OCI-LY3 (cell line): ENCODE results near the gene CACNA1C.

ENCODE experiments used
- H2AFZ ChIP-seq: fragments of 200-600, 300-600 bp; shearing (Covaris generic); 2 replicates; pipeline ENCODE4 v1.6.0; 2014; ENCODE audit warnings: antibody characterized with exemption, low read depth, low read length
- H3K27ac ChIP-seq: fragments of 200-600, 300-600 bp; sonication (generic); 2 replicates; pipeline ENCODE4 v1.5.1; 2014; ENCODE audit warnings: mild to moderate bottlenecking, low read length, moderate library complexity, mixed read lengths
- H3K27me3 ChIP-seq: fragments of 200-600, 300-600 bp; sonication (generic); 2 replicates; pipeline ENCODE4 v1.6.1; 2014; ENCODE audit warnings: low read depth, low read length, mixed read lengths
- H3K36me3 ChIP-seq: fragments of 200-600, 300-600 bp; sonication (generic); replicated peaks from 2 replicates; pipeline ENCODE3; 2014; ENCODE audit warnings: low read depth, low read length, mixed read lengths
- H3K4me1 ChIP-seq: fragments of 300-600, 200-600 bp; sonication (generic); 2 replicates; pipeline ENCODE4 v1.6.1; 2014; ENCODE audit warnings: low read length, mixed read lengths
- H3K4me2 ChIP-seq: fragments of 200-600, 300-600 bp; sonication (generic); 2 replicates; pipeline ENCODE4 v1.6.1; 2014; ENCODE audit warnings: low read length, mixed read lengths
- H3K4me3 ChIP-seq: fragments of 300-600, 200-600 bp; sonication (generic); 2 replicates; pipeline ENCODE4 v1.5.1; 2014; ENCODE audit warnings: antibody characterized with exemption, mild to moderate bottlenecking, low read length, moderate library complexity
- H3K79me2 ChIP-seq: fragments of 300-600, 200-600 bp; shearing (Covaris generic); 2 replicates; pipeline ENCODE4 v1.6.1; 2014; ENCODE audit warnings: mild to moderate bottlenecking, low read length, mixed read lengths
- H3K9ac ChIP-seq: fragments of 300-600, 200-600 bp; shearing (Covaris generic); 2 replicates; pipeline ENCODE4 v1.6.0; 2014; ENCODE audit warnings: mild to moderate bottlenecking, low read length, moderate library complexity
- H3K9me3 ChIP-seq: fragments of 200-600, 300-600 bp; shearing (Covaris generic); 2 replicates; pipeline ENCODE4 v1.6.1; 2014; ENCODE audit warnings: low read length, mixed read lengths; ENCODE audit not compliant: insufficient read depth
- H4K20me1 ChIP-seq: fragments of 200-600, 300-600 bp; sonication (generic); 2 replicates; pipeline ENCODE4 v1.6.1; 2016; ENCODE audit warnings: low read length, mixed read lengths; ENCODE audit not compliant: insufficient read depth
- EZH2phosphoT487 ChIP-seq: fragments of 200-600 bp; shearing (Covaris generic); IDR thresholded peaks from 2 replicates; pipeline ENCODE4 v1.6.1; 2018; ENCODE audit warnings: antibody characterized with exemption, mixed run types, low read depth
- TF ChIP-seq, protein P1 (sequence below): fragments of 200-600, 300-600 bp; sonication (generic); IDR thresholded peaks from 2 replicates; pipeline ENCODE4 v1.5.1; 2014; ENCODE audit warnings: antibody characterized with exemption, low read length, low read depth

The CACNA1C gene

DNA sequence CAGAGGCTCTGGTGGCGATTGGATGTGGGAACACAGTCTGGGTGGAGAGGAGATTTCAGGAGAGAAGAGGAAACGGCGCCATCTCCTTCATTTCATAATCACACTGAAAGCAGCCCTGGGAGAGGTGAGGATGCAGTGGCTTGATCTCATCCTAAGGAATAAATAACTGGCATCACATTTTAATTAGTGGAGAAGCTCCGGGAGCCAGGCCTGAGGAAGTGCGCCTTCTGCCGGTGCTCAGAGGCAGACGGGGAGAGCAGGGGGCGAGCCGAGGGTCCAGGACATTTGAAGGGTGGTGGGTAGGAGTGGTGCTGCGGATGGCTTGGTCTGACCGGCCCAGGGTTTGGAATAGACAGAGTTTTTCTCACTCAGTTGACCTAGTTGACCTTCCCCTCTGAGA, 265.0 kb downstream of the CACNA1C start:
- Histone ChIP-seq H3K36me3 (no peaks in the 10 kb centered on the region), H3K4me1 (no peaks in the 10 kb centered on the region), H2AFZ (no peak overlapping the region), H4K20me1 (no peaks in the 10 kb centered on the region), H3K79me2 (no peaks in the 10 kb centered on the region), H3K27ac (no peak overlapping the region), H3K9me3 (no peaks in the 10 kb centered on the region), H3K4me2 (no peak overlapping the region), H3K9ac (no peak overlapping the region), H3K4me3 (no peak overlapping the region), H3K27me3 (peaks cover 26% of the 10 kb centered on the region)
- no peak for TF ChIP-seq EZH2phosphoT487

- Histone ChIP-seq H3K9ac (no peak overlapping the region), H2AFZ (no peak overlapping the region), H3K36me3 (no peaks in the 10 kb centered on the region), H3K27ac (no peak overlapping the region), H3K27me3 (peaks cover 30% of the 10 kb centered on the region), H4K20me1 (no peaks in the 10 kb centered on the region), H3K4me1 (no peaks in the 10 kb centered on the region), H3K4me3 (no peak overlapping the region), H3K4me2 (no peak overlapping the region), H3K79me2 (no peaks in the 10 kb centered on the region), H3K9me3 (no peaks in the 10 kb centered on the region)
- no peak for TF ChIP-seq EZH2phosphoT487
- TF ChIP-seq, protein P1, sequence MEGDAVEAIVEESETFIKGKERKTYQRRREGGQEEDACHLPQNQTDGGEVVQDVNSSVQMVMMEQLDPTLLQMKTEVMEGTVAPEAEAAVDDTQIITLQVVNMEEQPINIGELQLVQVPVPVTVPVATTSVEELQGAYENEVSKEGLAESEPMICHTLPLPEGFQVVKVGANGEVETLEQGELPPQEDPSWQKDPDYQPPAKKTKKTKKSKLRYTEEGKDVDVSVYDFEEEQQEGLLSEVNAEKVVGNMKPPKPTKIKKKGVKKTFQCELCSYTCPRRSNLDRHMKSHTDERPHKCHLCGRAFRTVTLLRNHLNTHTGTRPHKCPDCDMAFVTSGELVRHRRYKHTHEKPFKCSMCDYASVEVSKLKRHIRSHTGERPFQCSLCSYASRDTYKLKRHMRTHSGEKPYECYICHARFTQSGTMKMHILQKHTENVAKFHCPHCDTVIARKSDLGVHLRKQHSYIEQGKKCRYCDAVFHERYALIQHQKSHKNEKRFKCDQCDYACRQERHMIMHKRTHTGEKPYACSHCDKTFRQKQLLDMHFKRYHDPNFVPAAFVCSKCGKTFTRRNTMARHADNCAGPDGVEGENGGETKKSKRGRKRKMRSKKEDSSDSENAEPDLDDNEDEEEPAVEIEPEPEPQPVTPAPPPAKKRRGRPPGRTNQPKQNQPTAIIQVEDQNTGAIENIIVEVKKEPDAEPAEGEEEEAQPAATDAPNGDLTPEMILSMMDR = no peak
Measured at GRCh38 chr12:2318286-2318685, 265.5 kb downstream of the CACNA1C start.

GRCh38 chr12:2319136-2319535, 266.3 kb downstream of the CACNA1C start:
- no peak overlapping the region for H3K4me2 ChIP-seq
- peaks cover 30% of the 10 kb centered on the region for H3K27me3 ChIP-seq
- H3K36me3 ChIP-seq = no peaks in the 10 kb centered on the region
- H3K4me3 ChIP-seq = no peak overlapping the region
- H3K9me3 ChIP-seq = no peaks in the 10 kb centered on the region
- H3K4me1 ChIP-seq = no peaks in the 10 kb centered on the region
- no peaks in the 10 kb centered on the region for H3K79me2 ChIP-seq
- H2AFZ ChIP-seq = no peak overlapping the region
- TF ChIP-seq, protein P1 = no peak
- TF ChIP-seq EZH2phosphoT487 = no peak
- H3K27ac ChIP-seq = no peak overlapping the region
- no peak overlapping the region for H3K9ac ChIP-seq
- no peaks in the 10 kb centered on the region for H4K20me1 ChIP-seq

- H3K4me1 ChIP-seq = no peaks in the 10 kb centered on the region
- H3K4me2 ChIP-seq = no peak overlapping the region
- H3K9me3 ChIP-seq = no peaks in the 10 kb centered on the region
- H3K36me3 ChIP-seq = no peaks in the 10 kb centered on the region
- H3K4me3 ChIP-seq = no peak overlapping the region
- H2AFZ ChIP-seq = no peak overlapping the region
- H3K27ac ChIP-seq = no peak overlapping the region
- H4K20me1 ChIP-seq = no peaks in the 10 kb centered on the region
- no peak overlapping the region for H3K9ac ChIP-seq
- H3K79me2 ChIP-seq = no peaks in the 10 kb centered on the region
- peaks cover 30% of the 10 kb centered on the region for H3K27me3 ChIP-seq
- TF ChIP-seq EZH2phosphoT487 = no peak
- TF ChIP-seq, protein P1 = no peak
Measured at GRCh38 chr12:2319737-2320506, 267.1 kb downstream of the CACNA1C start.
